ENCODE data around the gene RNASE13. TPM values are rescaled to one million over a fixed set of nuclear protein-coding genes. Genes with fewer than 3 reads are reported as not detected.
"Not testable (repeated sequence)": the region's sequence is repeated elsewhere in the genome, so short reads cannot be mapped to it uniquely, and the experiment has no call there.

RNASE13 gene
- total RNA-seq, 1 experiment from 2014 or later, result not detected

- H3K9me3 ChIP-seq (ENCODE audit: low read depth, low read length, poor library complexity, severe bottlenecking), result no peaks in the 10 kb centered on the region
- H3K27ac ChIP-seq (ENCODE audit: low read depth, low read length, poor library complexity, severe bottlenecking), result peak overlapping the region; percentile 71
- H3K4me3 ChIP-seq (ENCODE audit: low read depth, low read length, poor library complexity, severe bottlenecking), result peak overlapping the region; percentile 87
- BruUV-seq (replicated peaks), result no TSS peak
- H3K4me1 ChIP-seq (ENCODE audit: insufficient read depth, low read length, poor library complexity, severe bottlenecking), result peaks cover 20% of the 10 kb centered on the region
- intact Hi-C loops (cut with micrococcal nuclease; ENCODE audit: unreplicated experiment), result no loop called here
- no peak for TF ChIP-seq EZH2 (IDR thresholded peaks at IDR 0.05; ENCODE audit: borderline replicate concordance, low read depth, low read length, poor library complexity, severe bottlenecking)
- TF ChIP-seq, protein P1, sequence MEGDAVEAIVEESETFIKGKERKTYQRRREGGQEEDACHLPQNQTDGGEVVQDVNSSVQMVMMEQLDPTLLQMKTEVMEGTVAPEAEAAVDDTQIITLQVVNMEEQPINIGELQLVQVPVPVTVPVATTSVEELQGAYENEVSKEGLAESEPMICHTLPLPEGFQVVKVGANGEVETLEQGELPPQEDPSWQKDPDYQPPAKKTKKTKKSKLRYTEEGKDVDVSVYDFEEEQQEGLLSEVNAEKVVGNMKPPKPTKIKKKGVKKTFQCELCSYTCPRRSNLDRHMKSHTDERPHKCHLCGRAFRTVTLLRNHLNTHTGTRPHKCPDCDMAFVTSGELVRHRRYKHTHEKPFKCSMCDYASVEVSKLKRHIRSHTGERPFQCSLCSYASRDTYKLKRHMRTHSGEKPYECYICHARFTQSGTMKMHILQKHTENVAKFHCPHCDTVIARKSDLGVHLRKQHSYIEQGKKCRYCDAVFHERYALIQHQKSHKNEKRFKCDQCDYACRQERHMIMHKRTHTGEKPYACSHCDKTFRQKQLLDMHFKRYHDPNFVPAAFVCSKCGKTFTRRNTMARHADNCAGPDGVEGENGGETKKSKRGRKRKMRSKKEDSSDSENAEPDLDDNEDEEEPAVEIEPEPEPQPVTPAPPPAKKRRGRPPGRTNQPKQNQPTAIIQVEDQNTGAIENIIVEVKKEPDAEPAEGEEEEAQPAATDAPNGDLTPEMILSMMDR (conservative IDR thresholded peaks at IDR 0.05; ENCODE audit: low read depth, low read length), result no peak
- ChIA-PET CTCF (no interaction called here), POLR2A (ENCODE audit: low non-redundant PET) (no interaction called here)
- DNase-seq (ENCODE audit: low spot score), result no peak
- peaks cover 33% of the 10 kb centered on the region for H3K36me3 ChIP-seq (ENCODE audit: insufficient read depth, low read length, poor library complexity, severe bottlenecking)
- H3K27me3 ChIP-seq (replicated peaks; ENCODE audit: insufficient read depth, low read depth, low read length, poor library complexity), result no peaks in the 10 kb centered on the region
These were observed 45.2 kb downstream of the RNASE13 start for GRCh38 chr14:20989471-20989786.

DNA sequence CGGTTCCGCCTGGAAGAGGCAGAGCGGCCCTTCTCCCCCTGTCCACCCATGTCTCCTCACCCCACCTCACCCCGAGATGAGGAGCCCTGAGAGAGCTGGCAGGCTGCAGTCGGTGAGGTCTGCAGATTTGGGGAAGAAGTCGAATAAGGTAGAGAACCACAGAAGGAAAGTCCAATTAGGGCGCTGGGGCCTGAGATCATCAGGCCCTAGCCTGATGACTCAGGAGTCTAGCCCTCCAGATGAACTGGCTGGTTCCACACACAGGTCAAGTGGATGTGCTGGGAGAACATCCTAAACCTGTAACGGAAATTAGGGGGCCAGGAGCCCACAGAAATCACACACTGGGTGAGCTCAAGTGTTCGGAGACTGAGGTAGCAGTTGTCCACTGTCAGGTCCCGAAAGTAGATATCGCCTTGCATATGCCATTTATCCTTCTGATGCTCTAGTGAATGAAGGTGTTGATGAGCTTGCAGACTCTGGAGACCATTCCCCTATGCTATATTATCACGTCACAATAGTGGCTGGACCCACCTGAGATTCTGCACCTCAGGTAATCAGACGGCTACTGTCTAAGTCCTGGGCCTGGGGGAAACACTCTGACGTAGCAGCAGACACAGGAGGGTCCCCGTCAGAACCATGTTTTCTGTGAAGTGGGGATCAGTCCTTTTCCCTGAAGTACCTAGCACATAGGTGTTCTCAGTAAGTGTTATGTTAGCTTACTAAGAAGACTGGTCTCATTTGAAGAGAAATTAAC lies 45.7 kb downstream of the RNASE13 start:
- peak overlapping the region; percentile 11 for H3K4me3 ChIP-seq (ENCODE audit: low read depth, low read length, poor library complexity, severe bottlenecking)
- intact Hi-C loops (cut with micrococcal nuclease; ENCODE audit: unreplicated experiment), result no loop called here
- peaks cover 20% of the 10 kb centered on the region for H3K4me1 ChIP-seq (ENCODE audit: insufficient read depth, low read length, poor library complexity, severe bottlenecking)
- BruUV-seq (replicated peaks), result TSS peak; percentile 93
- ChIA-PET CTCF (no interaction called here), POLR2A (ENCODE audit: low non-redundant PET) (no interaction called here)
- H3K36me3 ChIP-seq (ENCODE audit: insufficient read depth, low read length, poor library complexity, severe bottlenecking), result peaks cover 27% of the 10 kb centered on the region
- TF ChIP-seq EZH2 (IDR thresholded peaks at IDR 0.05; ENCODE audit: borderline replicate concordance, low read depth, low read length, poor library complexity, severe bottlenecking), result no peak
- TF ChIP-seq, protein P1 (conservative IDR thresholded peaks at IDR 0.05; ENCODE audit: low read depth, low read length), result no peak
- H3K9me3 ChIP-seq (ENCODE audit: low read depth, low read length, poor library complexity, severe bottlenecking), result no peaks in the 10 kb centered on the region
- no peak for DNase-seq (ENCODE audit: low spot score)
- peak overlapping the region; percentile 71 for H3K27ac ChIP-seq (ENCODE audit: low read depth, low read length, poor library complexity, severe bottlenecking)
- no peaks in the 10 kb centered on the region for H3K27me3 ChIP-seq (replicated peaks; ENCODE audit: insufficient read depth, low read depth, low read length, poor library complexity)

DNA sequence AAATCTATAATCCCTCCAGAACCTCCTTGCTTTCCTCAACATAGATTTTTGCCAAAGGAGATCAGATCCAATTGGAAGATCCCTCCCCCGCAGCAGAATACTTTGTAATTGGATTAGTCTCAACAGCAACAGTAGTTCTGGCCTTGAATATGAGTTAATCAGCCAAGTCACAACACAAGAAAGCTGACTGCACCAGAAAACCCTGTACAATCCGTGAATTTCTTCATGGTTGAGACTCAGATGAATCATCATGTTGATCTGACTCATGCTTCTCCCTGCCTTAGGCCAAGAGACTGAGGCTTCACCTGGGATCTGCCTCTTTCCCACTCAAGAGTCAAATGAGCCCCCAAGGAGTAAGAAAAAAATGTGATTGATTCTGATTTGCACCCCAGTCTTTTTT lies 47.8 kb downstream of the RNASE13 start:
- H3K27ac ChIP-seq (ENCODE audit: low read depth, low read length, poor library complexity, severe bottlenecking), result peak overlapping the region; percentile 63
- H3K9me3 ChIP-seq (ENCODE audit: low read depth, low read length, poor library complexity, severe bottlenecking), result no peaks in the 10 kb centered on the region
- peaks cover 7% of the 10 kb centered on the region for H3K36me3 ChIP-seq (ENCODE audit: insufficient read depth, low read length, poor library complexity, severe bottlenecking)
- no TSS peak for BruUV-seq (replicated peaks)
- no peak overlapping the region for H3K4me3 ChIP-seq (ENCODE audit: low read depth, low read length, poor library complexity, severe bottlenecking)
- ChIA-PET CTCF (interaction anchor here (0.5 to 1.0 kb wide), 2 partner anchors 16 to 28 kb away, joined by 3 read pairs; no protein-coding TSS in a partner anchor), POLR2A (ENCODE audit: low non-redundant PET) (no interaction called here)
- no peak for TF ChIP-seq EZH2 (IDR thresholded peaks at IDR 0.05; ENCODE audit: borderline replicate concordance, low read depth, low read length, poor library complexity, severe bottlenecking)
- TF ChIP-seq, protein P1 (conservative IDR thresholded peaks at IDR 0.05; ENCODE audit: low read depth, low read length), result no peak
- intact Hi-C loops (cut with micrococcal nuclease; ENCODE audit: unreplicated experiment), result no loop called here
- no peaks in the 10 kb centered on the region for H3K27me3 ChIP-seq (replicated peaks; ENCODE audit: insufficient read depth, low read depth, low read length, poor library complexity)
- DNase-seq (ENCODE audit: low spot score), result peak; percentile 74
- peaks cover 20% of the 10 kb centered on the region for H3K4me1 ChIP-seq (ENCODE audit: insufficient read depth, low read length, poor library complexity, severe bottlenecking)

DNA sequence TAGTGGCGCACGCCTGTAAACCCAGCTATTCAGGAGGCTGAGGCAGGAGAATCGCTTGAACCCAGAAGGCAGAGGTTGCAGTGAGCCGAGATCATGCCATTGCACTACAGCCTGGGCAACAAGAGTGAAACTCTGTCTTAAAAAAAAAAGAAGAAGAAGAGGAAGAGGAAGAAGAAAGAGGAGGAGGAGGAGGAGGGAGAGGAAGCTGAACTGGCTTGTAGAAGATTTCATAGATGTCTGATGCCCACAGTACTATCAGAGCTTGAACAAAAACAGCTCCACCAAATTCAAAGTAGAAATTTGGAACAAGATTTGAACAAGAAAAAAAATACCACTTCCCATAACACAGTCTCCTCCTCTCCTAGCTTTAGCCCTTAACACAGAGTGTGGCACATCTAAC lies 49.0 kb downstream of the RNASE13 start:
- POLR2A ChIA-PET (ENCODE audit: low non-redundant PET), result not testable (repeated sequence)
- CTCF ChIA-PET, result interaction anchor here (0.9 kb wide), 1 partner anchor 15 kb away, joined by 3 read pairs; no protein-coding TSS in a partner anchor

More for the DNA sequence above, 49.0 kb downstream of the RNASE13 start:
- H3K36me3 ChIP-seq (ENCODE audit: insufficient read depth, low read length, poor library complexity, severe bottlenecking); intact Hi-C loops (cut with micrococcal nuclease; ENCODE audit: unreplicated experiment); H3K27ac ChIP-seq (ENCODE audit: low read depth, low read length, poor library complexity, severe bottlenecking); H3K4me3 ChIP-seq (ENCODE audit: low read depth, low read length, poor library complexity, severe bottlenecking); H3K27me3 ChIP-seq (replicated peaks; ENCODE audit: insufficient read depth, low read depth, low read length, poor library complexity); DNase-seq (ENCODE audit: low spot score); H3K9me3 ChIP-seq (ENCODE audit: low read depth, low read length, poor library complexity, severe bottlenecking); BruUV-seq (replicated peaks): not testable (repeated sequence)
- H3K4me1 ChIP-seq (ENCODE audit: insufficient read depth, low read length, poor library complexity, severe bottlenecking), result peaks cover 17% of the 10 kb centered on the region
